WERI-Rb-1 (cell line): ENCODE results near the gene VWA3A.
"Not testable (repeated sequence)": the region's sequence is repeated elsewhere in the genome, so short reads cannot be mapped to it uniquely, and the experiment has no call there.

Source experiments
- DNase-seq: peaks from one replicate; pipeline ENCODE4 v3.0.0-alpha.2; 2020
- H3K27ac ChIP-seq: fragments of 250-450 bp; sonication (Bioruptor Pico); 2 replicates; pipeline ENCODE4 v1.5.1; 2020; ENCODE audit warnings: mild to moderate bottlenecking, moderate library complexity
- H3K27me3 ChIP-seq: fragments of 250-450 bp; sonication (Bioruptor Pico); 2 replicates; pipeline ENCODE4 v1.5.1; 2021; ENCODE audit warnings: mild to moderate bottlenecking, low read depth, moderate library complexity; ENCODE audit not compliant: insufficient read depth, severe bottlenecking
- H3K36me3 ChIP-seq: fragments of 250-450 bp; sonication (Bioruptor Pico); 2 replicates; pipeline ENCODE4 v1.5.1; 2020; ENCODE audit warnings: mild to moderate bottlenecking, moderate library complexity
- H3K4me3 ChIP-seq: 2 replicates; pipeline ENCODE4 v1.5.1; 2011; ENCODE audit warnings: low read depth, mild to moderate bottlenecking, control low read depth, low read length
- H3K9me3 ChIP-seq: fragments of 250-450 bp; sonication (Bioruptor Pico); 2 replicates; pipeline ENCODE4 v1.5.1; 2021; ENCODE audit warnings: mild to moderate bottlenecking, moderate library complexity; ENCODE audit not compliant: severe bottlenecking
- TF ChIP-seq, protein P1 (sequence below): IDR thresholded peaks from 2 replicates; pipeline ENCODE4 v1.5.1; 2011; ENCODE audit warnings: low read depth, mild to moderate bottlenecking, control low read depth, inconsistent platforms, low read length

VWA3A gene

GRCh38 chr16:22109258-22109898, 17.0 kb downstream of the VWA3A start:
- Histone ChIP-seq H3K27me3 (no peaks in the 10 kb centered on the region), H3K4me3 (no peak overlapping the region), H3K36me3 (no peaks in the 10 kb centered on the region), H3K9me3 (no peaks in the 10 kb centered on the region), H3K27ac (no peak overlapping the region)
- TF ChIP-seq, protein P1, sequence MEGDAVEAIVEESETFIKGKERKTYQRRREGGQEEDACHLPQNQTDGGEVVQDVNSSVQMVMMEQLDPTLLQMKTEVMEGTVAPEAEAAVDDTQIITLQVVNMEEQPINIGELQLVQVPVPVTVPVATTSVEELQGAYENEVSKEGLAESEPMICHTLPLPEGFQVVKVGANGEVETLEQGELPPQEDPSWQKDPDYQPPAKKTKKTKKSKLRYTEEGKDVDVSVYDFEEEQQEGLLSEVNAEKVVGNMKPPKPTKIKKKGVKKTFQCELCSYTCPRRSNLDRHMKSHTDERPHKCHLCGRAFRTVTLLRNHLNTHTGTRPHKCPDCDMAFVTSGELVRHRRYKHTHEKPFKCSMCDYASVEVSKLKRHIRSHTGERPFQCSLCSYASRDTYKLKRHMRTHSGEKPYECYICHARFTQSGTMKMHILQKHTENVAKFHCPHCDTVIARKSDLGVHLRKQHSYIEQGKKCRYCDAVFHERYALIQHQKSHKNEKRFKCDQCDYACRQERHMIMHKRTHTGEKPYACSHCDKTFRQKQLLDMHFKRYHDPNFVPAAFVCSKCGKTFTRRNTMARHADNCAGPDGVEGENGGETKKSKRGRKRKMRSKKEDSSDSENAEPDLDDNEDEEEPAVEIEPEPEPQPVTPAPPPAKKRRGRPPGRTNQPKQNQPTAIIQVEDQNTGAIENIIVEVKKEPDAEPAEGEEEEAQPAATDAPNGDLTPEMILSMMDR: no peak
- no peak for DNase-seq

- not testable (repeated sequence) for H3K36me3 ChIP-seq, H3K9me3 ChIP-seq, DNase-seq, H3K27me3 ChIP-seq, H3K27ac ChIP-seq, H3K4me3 ChIP-seq
Observed at GRCh38 chr16:22111629-22112028, 19.3 kb downstream of the VWA3A start.

DNA sequence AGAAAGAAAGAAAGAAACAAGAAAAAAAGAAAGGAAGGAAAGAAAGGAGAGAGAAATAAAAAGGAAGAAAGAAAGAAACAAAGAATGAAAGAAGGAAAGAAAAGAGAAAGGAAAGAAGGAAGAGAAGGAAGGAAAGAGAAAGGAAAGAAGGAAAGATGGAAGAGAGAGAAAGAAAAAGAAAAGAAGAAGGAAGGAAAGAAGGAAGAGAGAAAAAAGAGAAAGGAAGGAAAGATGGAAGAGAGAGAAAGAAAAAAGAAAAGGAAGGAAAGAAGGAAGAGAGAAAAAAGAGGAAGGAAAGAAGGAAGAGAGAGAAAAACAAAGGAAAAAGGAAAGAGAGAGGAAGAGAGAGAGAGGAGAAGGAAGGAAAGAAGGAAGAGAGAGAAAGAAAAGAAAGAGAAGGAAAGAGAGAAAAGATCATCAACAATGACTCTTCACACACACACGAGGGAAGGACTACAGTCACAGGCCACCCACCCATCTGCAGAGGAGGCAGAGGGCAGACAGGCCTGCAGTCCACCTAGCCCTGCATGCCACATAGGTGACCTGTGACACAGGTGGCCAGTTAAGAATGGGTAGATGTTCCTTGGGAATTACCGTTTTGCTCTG, 23.9 kb downstream of the VWA3A start:
- Histone ChIP-seq H3K27me3 (no peaks in the 10 kb centered on the region), H3K4me3 (no peak overlapping the region), H3K36me3 (no peaks in the 10 kb centered on the region), H3K9me3 (no peaks in the 10 kb centered on the region), H3K27ac (no peak overlapping the region)
- TF ChIP-seq, protein P1: no peak
- no peak for DNase-seq

DNA sequence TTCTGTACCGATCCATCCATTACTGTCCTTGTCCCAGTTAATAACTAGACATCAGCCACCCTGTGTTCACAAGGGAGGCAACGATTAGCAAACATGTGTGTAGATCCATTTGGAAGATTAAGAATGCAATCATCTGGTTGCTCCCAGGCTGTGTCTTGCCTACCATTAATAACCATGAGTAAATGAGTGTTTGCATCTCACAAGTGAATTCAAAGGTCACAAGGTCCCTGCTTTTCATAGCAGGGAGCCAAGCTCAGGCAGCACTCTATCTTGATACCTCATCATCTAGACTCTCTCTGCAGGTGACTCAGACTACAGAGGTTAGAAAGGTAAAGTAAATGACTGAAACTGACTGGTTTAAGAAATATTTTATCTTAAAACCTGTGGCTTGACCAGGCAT, 25.3 kb downstream of the VWA3A start:
- H3K27ac ChIP-seq: no peak overlapping the region
- TF ChIP-seq, protein P1: no peak
- H3K36me3 ChIP-seq: no peaks in the 10 kb centered on the region
- no peak overlapping the region for H3K4me3 ChIP-seq
- no peaks in the 10 kb centered on the region for H3K9me3 ChIP-seq
- DNase-seq: no peak
- no peaks in the 10 kb centered on the region for H3K27me3 ChIP-seq

- H3K4me3 ChIP-seq: no peak overlapping the region
- H3K27me3 ChIP-seq: no peaks in the 10 kb centered on the region
- TF ChIP-seq, protein P1: no peak
Observed at GRCh38 chr16:22120440-22120839, 28.1 kb downstream of the VWA3A start.

GRCh38 chr16:22122239-22122638, 29.9 kb downstream of the VWA3A start:
- no peaks in the 10 kb centered on the region for H3K9me3 ChIP-seq
- no peak overlapping the region for H3K4me3 ChIP-seq
- no peaks in the 10 kb centered on the region for H3K36me3 ChIP-seq
- TF ChIP-seq, protein P1: no peak
- no peak for DNase-seq
- H3K27me3 ChIP-seq: no peaks in the 10 kb centered on the region
- H3K27ac ChIP-seq: no peak overlapping the region

More at GRCh38 chr16:22120440-22120839, 28.1 kb downstream of the VWA3A start:
- no peaks in the 10 kb centered on the region for H3K36me3 ChIP-seq
- no peaks in the 10 kb centered on the region for H3K9me3 ChIP-seq
- DNase-seq: no peak
- no peak overlapping the region for H3K27ac ChIP-seq
